Measurements from ENCODE around the gene CCDC170. TPM values are rescaled to one million over a fixed set of nuclear protein-coding genes. Genes with fewer than 3 reads are reported as not detected.

The CCDC170 gene
- total RNA-seq, 1 donor from 2014 or later = 0.31 TPM

- Mint-ChIP-seq H3K27me3 (ENCODE audit: unreplicated experiment) (peaks cover 6% of the 10 kb centered on the region), H3K4me1 (ENCODE audit: unreplicated experiment) (no peaks in the 10 kb centered on the region), H3K36me3 (ENCODE audit: low read depth, unreplicated experiment) (peaks cover 17% of the 10 kb centered on the region), H3K9me3 (ENCODE audit: unreplicated experiment) (peaks cover 11% of the 10 kb centered on the region), H3K27ac (ENCODE audit: unreplicated experiment) (no peak overlapping the region), H3K4me3 (ENCODE audit: unreplicated experiment) (no peak overlapping the region)
- no peak for TF ChIP-seq CTCF (IDR thresholded peaks at IDR 0.05; ENCODE audit: unreplicated experiment)
- DNase-seq (ENCODE audit: low spot score) = no peak
These were observed 70.8 kb downstream of the CCDC170 start for GRCh38 chr6:151564654-151565053.

- H3K4me3 Mint-ChIP-seq (ENCODE audit: unreplicated experiment) = no peak overlapping the region
- no peak for DNase-seq (ENCODE audit: low spot score)
- TF ChIP-seq CTCF (IDR thresholded peaks at IDR 0.05; ENCODE audit: unreplicated experiment) = no peak
- H3K4me1 Mint-ChIP-seq (ENCODE audit: unreplicated experiment) = no peaks in the 10 kb centered on the region
- H3K36me3 Mint-ChIP-seq (ENCODE audit: low read depth, unreplicated experiment) = peaks cover 17% of the 10 kb centered on the region
- no peak overlapping the region for H3K27ac Mint-ChIP-seq (ENCODE audit: unreplicated experiment)
- peaks cover 6% of the 10 kb centered on the region for H3K27me3 Mint-ChIP-seq (ENCODE audit: unreplicated experiment)
- peaks cover 11% of the 10 kb centered on the region for H3K9me3 Mint-ChIP-seq (ENCODE audit: unreplicated experiment)
These were observed 72.1 kb downstream of the CCDC170 start for GRCh38 chr6:151565940-151566339.

- Mint-ChIP-seq H3K4me1 (ENCODE audit: unreplicated experiment) (no peaks in the 10 kb centered on the region), H3K27me3 (ENCODE audit: unreplicated experiment) (peaks cover 6% of the 10 kb centered on the region), H3K27ac (ENCODE audit: unreplicated experiment) (no peak overlapping the region), H3K4me3 (ENCODE audit: unreplicated experiment) (no peak overlapping the region), H3K9me3 (ENCODE audit: unreplicated experiment) (peaks cover 11% of the 10 kb centered on the region), H3K36me3 (ENCODE audit: low read depth, unreplicated experiment) (peaks cover 17% of the 10 kb centered on the region)
- DNase-seq (ENCODE audit: low spot score) = no peak
- no peak for TF ChIP-seq CTCF (IDR thresholded peaks at IDR 0.05; ENCODE audit: unreplicated experiment)
These were observed 72.7 kb downstream of the CCDC170 start for GRCh38 chr6:151566557-151566956.

GRCh38 chr6:151576633-151577032 lies 82.8 kb downstream of the CCDC170 start:
- Mint-ChIP-seq H3K36me3 (ENCODE audit: low read depth, unreplicated experiment) (no peaks in the 10 kb centered on the region), H3K4me3 (ENCODE audit: unreplicated experiment) (no peak overlapping the region), H3K27me3 (ENCODE audit: unreplicated experiment) (peaks cover 1% of the 10 kb centered on the region), H3K27ac (ENCODE audit: unreplicated experiment) (no peak overlapping the region), H3K4me1 (ENCODE audit: unreplicated experiment) (no peaks in the 10 kb centered on the region), H3K9me3 (ENCODE audit: unreplicated experiment) (no peaks in the 10 kb centered on the region)
- no peak for TF ChIP-seq CTCF (IDR thresholded peaks at IDR 0.05; ENCODE audit: unreplicated experiment)
- DNase-seq (ENCODE audit: low spot score) = no peak

- no peaks in the 10 kb centered on the region for H3K36me3 Mint-ChIP-seq (ENCODE audit: low read depth, unreplicated experiment)
- no peak for DNase-seq (ENCODE audit: low spot score)
- no peak for TF ChIP-seq CTCF (IDR thresholded peaks at IDR 0.05; ENCODE audit: unreplicated experiment)
- no peaks in the 10 kb centered on the region for H3K27me3 Mint-ChIP-seq (ENCODE audit: unreplicated experiment)
- H3K9me3 Mint-ChIP-seq (ENCODE audit: unreplicated experiment) = no peaks in the 10 kb centered on the region
- no peak overlapping the region for H3K4me3 Mint-ChIP-seq (ENCODE audit: unreplicated experiment)
- no peaks in the 10 kb centered on the region for H3K4me1 Mint-ChIP-seq (ENCODE audit: unreplicated experiment)
- no peak overlapping the region for H3K27ac Mint-ChIP-seq (ENCODE audit: unreplicated experiment)
These were observed 83.4 kb downstream of the CCDC170 start for GRCh38 chr6:151577257-151577656.

Data from endothelial cell (in vitro differentiated cells).